ENCODE results near the gene CCL4L2.

DNA sequence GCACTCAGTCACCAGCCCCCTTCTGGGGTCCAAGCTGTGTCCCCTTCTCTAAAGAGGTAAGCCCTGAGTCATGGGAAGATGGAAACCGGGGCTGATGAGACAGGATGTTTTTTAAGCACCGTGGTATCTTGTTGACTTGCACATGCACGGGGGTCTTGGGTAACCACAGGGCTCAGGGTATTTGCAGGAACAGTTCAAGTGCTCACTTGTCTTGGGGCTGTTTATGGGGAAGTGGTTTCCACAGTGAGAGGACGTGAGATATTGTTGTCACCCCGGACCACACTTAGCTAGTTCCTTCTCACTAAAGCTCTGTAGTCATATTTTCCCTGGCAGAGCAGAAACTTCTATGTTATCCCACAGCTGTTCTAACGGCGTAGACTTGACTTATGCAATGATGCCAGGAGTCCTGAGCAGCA is 22.0 kb upstream of the CCL4L2 start:
- TF ChIP-seq, protein P1, sequence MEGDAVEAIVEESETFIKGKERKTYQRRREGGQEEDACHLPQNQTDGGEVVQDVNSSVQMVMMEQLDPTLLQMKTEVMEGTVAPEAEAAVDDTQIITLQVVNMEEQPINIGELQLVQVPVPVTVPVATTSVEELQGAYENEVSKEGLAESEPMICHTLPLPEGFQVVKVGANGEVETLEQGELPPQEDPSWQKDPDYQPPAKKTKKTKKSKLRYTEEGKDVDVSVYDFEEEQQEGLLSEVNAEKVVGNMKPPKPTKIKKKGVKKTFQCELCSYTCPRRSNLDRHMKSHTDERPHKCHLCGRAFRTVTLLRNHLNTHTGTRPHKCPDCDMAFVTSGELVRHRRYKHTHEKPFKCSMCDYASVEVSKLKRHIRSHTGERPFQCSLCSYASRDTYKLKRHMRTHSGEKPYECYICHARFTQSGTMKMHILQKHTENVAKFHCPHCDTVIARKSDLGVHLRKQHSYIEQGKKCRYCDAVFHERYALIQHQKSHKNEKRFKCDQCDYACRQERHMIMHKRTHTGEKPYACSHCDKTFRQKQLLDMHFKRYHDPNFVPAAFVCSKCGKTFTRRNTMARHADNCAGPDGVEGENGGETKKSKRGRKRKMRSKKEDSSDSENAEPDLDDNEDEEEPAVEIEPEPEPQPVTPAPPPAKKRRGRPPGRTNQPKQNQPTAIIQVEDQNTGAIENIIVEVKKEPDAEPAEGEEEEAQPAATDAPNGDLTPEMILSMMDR (IDR thresholded peaks at IDR 0.05), result no peak
- no peak for TF ChIP-seq NR3C1 (CRISPR knock-in tag; conservative IDR thresholded peaks at IDR 0.05; ENCODE audit: low read depth)
- TF ChIP-seq, protein P2, sequence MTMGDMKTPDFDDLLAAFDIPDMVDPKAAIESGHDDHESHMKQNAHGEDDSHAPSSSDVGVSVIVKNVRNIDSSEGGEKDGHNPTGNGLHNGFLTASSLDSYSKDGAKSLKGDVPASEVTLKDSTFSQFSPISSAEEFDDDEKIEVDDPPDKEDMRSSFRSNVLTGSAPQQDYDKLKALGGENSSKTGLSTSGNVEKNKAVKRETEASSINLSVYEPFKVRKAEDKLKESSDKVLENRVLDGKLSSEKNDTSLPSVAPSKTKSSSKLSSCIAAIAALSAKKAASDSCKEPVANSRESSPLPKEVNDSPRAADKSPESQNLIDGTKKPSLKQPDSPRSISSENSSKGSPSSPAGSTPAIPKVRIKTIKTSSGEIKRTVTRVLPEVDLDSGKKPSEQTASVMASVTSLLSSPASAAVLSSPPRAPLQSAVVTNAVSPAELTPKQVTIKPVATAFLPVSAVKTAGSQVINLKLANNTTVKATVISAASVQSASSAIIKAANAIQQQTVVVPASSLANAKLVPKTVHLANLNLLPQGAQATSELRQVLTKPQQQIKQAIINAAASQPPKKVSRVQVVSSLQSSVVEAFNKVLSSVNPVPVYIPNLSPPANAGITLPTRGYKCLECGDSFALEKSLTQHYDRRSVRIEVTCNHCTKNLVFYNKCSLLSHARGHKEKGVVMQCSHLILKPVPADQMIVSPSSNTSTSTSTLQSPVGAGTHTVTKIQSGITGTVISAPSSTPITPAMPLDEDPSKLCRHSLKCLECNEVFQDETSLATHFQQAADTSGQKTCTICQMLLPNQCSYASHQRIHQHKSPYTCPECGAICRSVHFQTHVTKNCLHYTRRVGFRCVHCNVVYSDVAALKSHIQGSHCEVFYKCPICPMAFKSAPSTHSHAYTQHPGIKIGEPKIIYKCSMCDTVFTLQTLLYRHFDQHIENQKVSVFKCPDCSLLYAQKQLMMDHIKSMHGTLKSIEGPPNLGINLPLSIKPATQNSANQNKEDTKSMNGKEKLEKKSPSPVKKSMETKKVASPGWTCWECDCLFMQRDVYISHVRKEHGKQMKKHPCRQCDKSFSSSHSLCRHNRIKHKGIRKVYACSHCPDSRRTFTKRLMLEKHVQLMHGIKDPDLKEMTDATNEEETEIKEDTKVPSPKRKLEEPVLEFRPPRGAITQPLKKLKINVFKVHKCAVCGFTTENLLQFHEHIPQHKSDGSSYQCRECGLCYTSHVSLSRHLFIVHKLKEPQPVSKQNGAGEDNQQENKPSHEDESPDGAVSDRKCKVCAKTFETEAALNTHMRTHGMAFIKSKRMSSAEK (CRISPR knock-in tag; IDR thresholded peaks at IDR 0.05; ENCODE audit: borderline replicate concordance), result no peak
- TF ChIP-seq, protein P3, sequence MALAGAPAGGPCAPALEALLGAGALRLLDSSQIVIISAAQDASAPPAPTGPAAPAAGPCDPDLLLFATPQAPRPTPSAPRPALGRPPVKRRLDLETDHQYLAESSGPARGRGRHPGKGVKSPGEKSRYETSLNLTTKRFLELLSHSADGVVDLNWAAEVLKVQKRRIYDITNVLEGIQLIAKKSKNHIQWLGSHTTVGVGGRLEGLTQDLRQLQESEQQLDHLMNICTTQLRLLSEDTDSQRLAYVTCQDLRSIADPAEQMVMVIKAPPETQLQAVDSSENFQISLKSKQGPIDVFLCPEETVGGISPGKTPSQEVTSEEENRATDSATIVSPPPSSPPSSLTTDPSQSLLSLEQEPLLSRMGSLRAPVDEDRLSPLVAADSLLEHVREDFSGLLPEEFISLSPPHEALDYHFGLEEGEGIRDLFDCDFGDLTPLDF (CRISPR knock-in tag; IDR thresholded peaks at IDR 0.05), result no peak
- TF ChIP-seq USF2 (CRISPR knock-in tag; IDR thresholded peaks at IDR 0.05), result no peak
- TF ChIP-seq SMAD3 (CRISPR knock-in tag; IDR thresholded peaks at IDR 0.05; ENCODE audit: borderline replicate concordance), result no peak
